Measurements from ENCODE around the gene SSBP2.

The SSBP2 gene

GRCh38 chr5:81549123-81549522 is 201.8 kb downstream of the SSBP2 start:
- Histone ChIP-seq H3K27me3 (ENCODE audit: insufficient read depth, poor library complexity, severe bottlenecking) (no peaks in the 10 kb centered on the region), H3K27ac (replicated peaks) (no peak overlapping the region), H3K4me3 (replicated peaks; ENCODE audit: insufficient read depth, low read length) (no peak overlapping the region)
- no peak for DNase-seq (ENCODE audit: low read depth in 1 of 2, low spot score in 1 of 2)
- no peak for TF ChIP-seq SPI1 (IDR thresholded peaks at IDR 0.05; ENCODE audit: borderline replicate concordance, low read depth)
- TF ChIP-seq POLR2AphosphoS5 (IDR thresholded peaks at IDR 0.05; ENCODE audit: low read depth) = no peak
- TF ChIP-seq, protein P1, sequence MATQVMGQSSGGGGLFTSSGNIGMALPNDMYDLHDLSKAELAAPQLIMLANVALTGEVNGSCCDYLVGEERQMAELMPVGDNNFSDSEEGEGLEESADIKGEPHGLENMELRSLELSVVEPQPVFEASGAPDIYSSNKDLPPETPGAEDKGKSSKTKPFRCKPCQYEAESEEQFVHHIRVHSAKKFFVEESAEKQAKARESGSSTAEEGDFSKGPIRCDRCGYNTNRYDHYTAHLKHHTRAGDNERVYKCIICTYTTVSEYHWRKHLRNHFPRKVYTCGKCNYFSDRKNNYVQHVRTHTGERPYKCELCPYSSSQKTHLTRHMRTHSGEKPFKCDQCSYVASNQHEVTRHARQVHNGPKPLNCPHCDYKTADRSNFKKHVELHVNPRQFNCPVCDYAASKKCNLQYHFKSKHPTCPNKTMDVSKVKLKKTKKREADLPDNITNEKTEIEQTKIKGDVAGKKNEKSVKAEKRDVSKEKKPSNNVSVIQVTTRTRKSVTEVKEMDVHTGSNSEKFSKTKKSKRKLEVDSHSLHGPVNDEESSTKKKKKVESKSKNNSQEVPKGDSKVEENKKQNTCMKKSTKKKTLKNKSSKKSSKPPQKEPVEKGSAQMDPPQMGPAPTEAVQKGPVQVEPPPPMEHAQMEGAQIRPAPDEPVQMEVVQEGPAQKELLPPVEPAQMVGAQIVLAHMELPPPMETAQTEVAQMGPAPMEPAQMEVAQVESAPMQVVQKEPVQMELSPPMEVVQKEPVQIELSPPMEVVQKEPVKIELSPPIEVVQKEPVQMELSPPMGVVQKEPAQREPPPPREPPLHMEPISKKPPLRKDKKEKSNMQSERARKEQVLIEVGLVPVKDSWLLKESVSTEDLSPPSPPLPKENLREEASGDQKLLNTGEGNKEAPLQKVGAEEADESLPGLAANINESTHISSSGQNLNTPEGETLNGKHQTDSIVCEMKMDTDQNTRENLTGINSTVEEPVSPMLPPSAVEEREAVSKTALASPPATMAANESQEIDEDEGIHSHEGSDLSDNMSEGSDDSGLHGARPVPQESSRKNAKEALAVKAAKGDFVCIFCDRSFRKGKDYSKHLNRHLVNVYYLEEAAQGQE (IDR thresholded peaks at IDR 0.05; ENCODE audit: insufficient replicate concordance, low read depth) = no peak
- TF ChIP-seq, protein P2, sequence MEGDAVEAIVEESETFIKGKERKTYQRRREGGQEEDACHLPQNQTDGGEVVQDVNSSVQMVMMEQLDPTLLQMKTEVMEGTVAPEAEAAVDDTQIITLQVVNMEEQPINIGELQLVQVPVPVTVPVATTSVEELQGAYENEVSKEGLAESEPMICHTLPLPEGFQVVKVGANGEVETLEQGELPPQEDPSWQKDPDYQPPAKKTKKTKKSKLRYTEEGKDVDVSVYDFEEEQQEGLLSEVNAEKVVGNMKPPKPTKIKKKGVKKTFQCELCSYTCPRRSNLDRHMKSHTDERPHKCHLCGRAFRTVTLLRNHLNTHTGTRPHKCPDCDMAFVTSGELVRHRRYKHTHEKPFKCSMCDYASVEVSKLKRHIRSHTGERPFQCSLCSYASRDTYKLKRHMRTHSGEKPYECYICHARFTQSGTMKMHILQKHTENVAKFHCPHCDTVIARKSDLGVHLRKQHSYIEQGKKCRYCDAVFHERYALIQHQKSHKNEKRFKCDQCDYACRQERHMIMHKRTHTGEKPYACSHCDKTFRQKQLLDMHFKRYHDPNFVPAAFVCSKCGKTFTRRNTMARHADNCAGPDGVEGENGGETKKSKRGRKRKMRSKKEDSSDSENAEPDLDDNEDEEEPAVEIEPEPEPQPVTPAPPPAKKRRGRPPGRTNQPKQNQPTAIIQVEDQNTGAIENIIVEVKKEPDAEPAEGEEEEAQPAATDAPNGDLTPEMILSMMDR (IDR thresholded peaks at IDR 0.05; ENCODE audit: insufficient read depth, low read length) = no peak
- no peak for TF ChIP-seq GABPA (IDR thresholded peaks at IDR 0.05; ENCODE audit: low read depth)

DNA sequence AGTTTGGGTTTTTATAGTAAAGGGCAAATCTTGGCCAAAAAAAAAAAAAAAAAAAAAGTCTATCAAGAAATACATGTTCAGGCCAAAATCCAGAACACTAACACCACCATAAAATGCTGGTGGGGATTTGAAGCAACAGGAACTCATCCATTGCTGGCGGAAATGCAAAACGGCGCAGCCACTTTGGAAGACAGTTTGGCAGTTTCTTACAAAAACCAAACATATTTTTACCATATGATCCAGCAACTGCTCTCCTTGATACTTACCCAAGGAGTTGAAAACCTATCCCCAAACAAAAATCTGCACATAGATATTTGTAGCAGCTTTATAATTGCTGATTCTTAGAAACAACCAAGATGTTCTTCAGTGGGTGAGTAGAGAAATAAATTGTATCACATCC is 203.9 kb downstream of the SSBP2 start:
- H3K27ac ChIP-seq (replicated peaks) = no peak overlapping the region
- DNase-seq (ENCODE audit: low read depth in 1 of 2, low spot score in 1 of 2) = no peak
- no peaks in the 10 kb centered on the region for H3K27me3 ChIP-seq (ENCODE audit: insufficient read depth, poor library complexity, severe bottlenecking)
- TF ChIP-seq POLR2AphosphoS5 (IDR thresholded peaks at IDR 0.05; ENCODE audit: low read depth) (no peak), GABPA (IDR thresholded peaks at IDR 0.05; ENCODE audit: low read depth) (no peak), SPI1 (IDR thresholded peaks at IDR 0.05; ENCODE audit: borderline replicate concordance, low read depth) (no peak)
- TF ChIP-seq, protein P1 (IDR thresholded peaks at IDR 0.05; ENCODE audit: insufficient replicate concordance, low read depth) = no peak
- TF ChIP-seq, protein P2 (IDR thresholded peaks at IDR 0.05; ENCODE audit: insufficient read depth, low read length) = no peak
- H3K4me3 ChIP-seq (replicated peaks; ENCODE audit: insufficient read depth, low read length) = no peak overlapping the region

- H3K27me3 ChIP-seq (ENCODE audit: insufficient read depth, poor library complexity, severe bottlenecking) = no peaks in the 10 kb centered on the region
- H3K4me3 ChIP-seq (replicated peaks; ENCODE audit: insufficient read depth, low read length) = no peak overlapping the region
- no peak overlapping the region for H3K27ac ChIP-seq (replicated peaks)
- TF ChIP-seq, protein P2 (IDR thresholded peaks at IDR 0.05; ENCODE audit: insufficient read depth, low read length) = no peak
- DNase-seq (ENCODE audit: low read depth in 1 of 2, low spot score in 1 of 2) = no peak
Measured at GRCh38 chr5:81545911-81546310, 205.0 kb downstream of the SSBP2 start.

- TF ChIP-seq POLR2AphosphoS5 (IDR thresholded peaks at IDR 0.05; ENCODE audit: low read depth) (no peak), SPI1 (IDR thresholded peaks at IDR 0.05; ENCODE audit: borderline replicate concordance, low read depth) (no peak), GABPA (IDR thresholded peaks at IDR 0.05; ENCODE audit: low read depth) (no peak)
- TF ChIP-seq, protein P1 (IDR thresholded peaks at IDR 0.05; ENCODE audit: insufficient replicate concordance, low read depth) = no peak
- TF ChIP-seq, protein P2 (IDR thresholded peaks at IDR 0.05; ENCODE audit: insufficient read depth, low read length) = no peak
- Histone ChIP-seq H3K27ac (replicated peaks) (no peak overlapping the region), H3K27me3 (ENCODE audit: insufficient read depth, poor library complexity, severe bottlenecking) (no peaks in the 10 kb centered on the region), H3K4me3 (replicated peaks; ENCODE audit: insufficient read depth, low read length) (no peak overlapping the region)
- no peak for DNase-seq (ENCODE audit: low read depth in 1 of 2, low spot score in 1 of 2)
Measured at GRCh38 chr5:81544351-81545018, 206.4 kb downstream of the SSBP2 start.

Data from HL-60 (cell line).